HG02973 (cell line): ENCODE results near the gene CACNA1E.

Experiments used
- ATAC-seq: cut with Tn5 transposase; IDR thresholded peaks from one replicate; pipeline ENCODE4 v1.9.1; 2021; ENCODE audit warnings: moderate library complexity; ENCODE audit not compliant: unreplicated experiment

The CACNA1E gene

GRCh38 chr1:181559142-181559541 lies 75.8 kb downstream of the CACNA1E start:
- no peak for ATAC-seq

- no peak for ATAC-seq
Observed at GRCh38 chr1:181562395-181562794, 79.1 kb downstream of the CACNA1E start.

GRCh38 chr1:181568736-181569135 lies 85.4 kb downstream of the CACNA1E start:
- ATAC-seq, result no peak

- ATAC-seq, result no peak
Observed at GRCh38 chr1:181577475-181577874, 94.2 kb downstream of the CACNA1E start.

- no peak for ATAC-seq
Observed at GRCh38 chr1:181583598-181583997, 100.3 kb downstream of the CACNA1E start.

- no peak for ATAC-seq
Observed at GRCh38 chr1:181587870-181588438, 104.6 kb downstream of the CACNA1E start.

- ATAC-seq, result no peak
Observed at GRCh38 chr1:181588631-181589030, 105.3 kb downstream of the CACNA1E start.

- no peak for ATAC-seq
Observed at GRCh38 chr1:181592255-181592859, 109.0 kb downstream of the CACNA1E start.

GRCh38 chr1:181593042-181593441 lies 109.7 kb downstream of the CACNA1E start:
- no peak for ATAC-seq

GRCh38 chr1:181594553-181594952 lies 111.2 kb downstream of the CACNA1E start:
- no peak for ATAC-seq

GRCh38 chr1:181595234-181595633 lies 111.9 kb downstream of the CACNA1E start:
- ATAC-seq, result no peak

- ATAC-seq, result no peak
Observed at GRCh38 chr1:181601186-181601950, 118.1 kb downstream of the CACNA1E start.

- ATAC-seq, result no peak
Observed at GRCh38 chr1:181603735-181604410, 120.6 kb downstream of the CACNA1E start.

GRCh38 chr1:181604482-181605249 lies 121.3 kb downstream of the CACNA1E start:
- ATAC-seq, result no peak

GRCh38 chr1:181607524-181607923 lies 124.2 kb downstream of the CACNA1E start:
- no peak for ATAC-seq

GRCh38 chr1:181608386-181608785 lies 125.1 kb downstream of the CACNA1E start:
- ATAC-seq, result no peak

- ATAC-seq, result no peak
Observed at GRCh38 chr1:181608948-181609347, 125.6 kb downstream of the CACNA1E start.

- ATAC-seq, result no peak
Observed at GRCh38 chr1:181612100-181612499, 128.8 kb downstream of the CACNA1E start.

- no peak for ATAC-seq
Observed at GRCh38 chr1:181618559-181618958, 135.2 kb downstream of the CACNA1E start.

GRCh38 chr1:181620183-181620582 lies 136.9 kb downstream of the CACNA1E start:
- no peak for ATAC-seq

- no peak for ATAC-seq
Observed at GRCh38 chr1:181623850-181624249, 140.5 kb downstream of the CACNA1E start.
